GM12878 (cell line): ENCODE measurements around the gene USB1. TPM values are rescaled to one million over a fixed set of nuclear protein-coding genes. Genes with fewer than 3 reads are reported as not detected.
A peak's percentile ranks its signal among the peaks of the same experiment; 100 is the strongest.

ENCODE experiments used
- CBX5 ChIP-seq: sonication (generic); IDR thresholded peaks from 2 replicates; pipeline ENCODE4 v1.6.1; 2016; ENCODE audit warnings: low read depth, moderate library complexity, mild to moderate bottlenecking, inconsistent platforms
- CREM ChIP-seq: IDR thresholded peaks from 2 replicates; pipeline ENCODE4 v1.6.1; 2014; ENCODE audit warnings: antibody characterized with exemption, low read depth
- ESRRA ChIP-seq: IDR thresholded peaks from 2 replicates; pipeline ENCODE4 v1.6.1; 2012; ENCODE audit warnings: mild to moderate bottlenecking, low read length, improper control_type of control experiment
- FOXM1 ChIP-seq: IDR thresholded peaks from 2 replicates; pipeline ENCODE4 v1.6.1; 2012; ENCODE audit warnings: low read depth, mild to moderate bottlenecking, inconsistent platforms, low read length, moderate library complexity
- GABPA ChIP-seq: IDR thresholded peaks from 2 replicates; pipeline ENCODE4 v1.6.1; 2014; ENCODE audit warnings: antibody characterized with exemption, low read depth, mild to moderate bottlenecking, inconsistent platforms
- IRF3 ChIP-seq: fragments of 450-650 bp; IDR thresholded peaks from 2 replicates; pipeline ENCODE4 v1.6.1; 2014; ENCODE audit warnings: mild to moderate bottlenecking
- IRF4 ChIP-seq: IDR thresholded peaks from 2 replicates; pipeline ENCODE4 v1.6.1; 2011; ENCODE audit warnings: low read depth, low read length
- MTA2 ChIP-seq: fragments of 450-650 bp; IDR thresholded peaks from 2 replicates; pipeline ENCODE4 v1.6.1; 2016; ENCODE audit warnings: low read depth, mild to moderate bottlenecking, moderate library complexity
- MXI1 ChIP-seq: fragments of 150-350 bp; IDR thresholded peaks from 2 replicates; pipeline ENCODE4 v1.6.1; 2011; ENCODE audit warnings: low read depth, mild to moderate bottlenecking, inconsistent platforms, low read length, improper control_type of control experiment
- NFYA ChIP-seq: IDR thresholded peaks from 2 replicates; pipeline ENCODE4 v1.6.1; 2011; ENCODE audit warnings: low read depth, mild to moderate bottlenecking, low read length, improper control_type of control experiment, borderline replicate concordance
- RAD21 ChIP-seq: IDR thresholded peaks from 2 replicates; pipeline ENCODE4 v1.6.1; 2011; ENCODE audit warnings: mild to moderate bottlenecking, low read depth, low read length, moderate library complexity; ENCODE audit not compliant: insufficient read depth
- RAD51 ChIP-seq: fragments of 450-650 bp; IDR thresholded peaks from 2 replicates; pipeline ENCODE4 v1.6.1; 2016; ENCODE audit warnings: moderate library complexity, mild to moderate bottlenecking, inconsistent platforms
- RELB ChIP-seq: fragments of 450-650 bp; IDR thresholded peaks from 2 replicates; pipeline ENCODE4 v1.6.1; 2017; ENCODE audit warnings: low read depth, mild to moderate bottlenecking, moderate library complexity
- TARDBP ChIP-seq: IDR thresholded peaks from 2 replicates; pipeline ENCODE4 v1.6.1; 2016; ENCODE audit warnings: borderline replicate concordance
- TBL1XR1 ChIP-seq: IDR thresholded peaks from 2 replicates; pipeline ENCODE4 v1.6.1; 2012; ENCODE audit warnings: low read depth, low read length, improper control_type of control experiment
- TCF3 ChIP-seq: IDR thresholded peaks from 2 replicates; pipeline ENCODE4 v1.6.1; 2012; ENCODE audit warnings: low read depth, mild to moderate bottlenecking, low read length, borderline replicate concordance; ENCODE audit not compliant: insufficient read depth
- ZBED1 ChIP-seq: IDR thresholded peaks from 2 replicates; pipeline ENCODE4 v1.6.1; 2016; ENCODE audit warnings: borderline replicate concordance
- ZNF207 ChIP-seq: fragments of 450-650 bp; IDR thresholded peaks from 2 replicates; pipeline ENCODE4 v1.6.1; 2014; ENCODE audit warnings: antibody characterized with exemption, mild to moderate bottlenecking, borderline replicate concordance
- ZNF622 ChIP-seq: fragments of 450-650 bp; IDR thresholded peaks from 2 replicates; pipeline ENCODE4 v1.6.1; 2017; ENCODE audit warnings: mild to moderate bottlenecking, inconsistent platforms
- polyA plus RNA-seq, 11 experiments: library from polyadenylated mRNA; depleted of rRNA in 4 of 11; unstranded in 6 of 11; stranded (reverse) in 5 of 11; fragments of >200 nt; fragmentation: Nextera tagmentation in 4 of 11; fragmentation: Illumina TruSeq in 1 of 11; extraction: Ambion mirVana in 4 of 11; extraction: Trizol in 1 of 11; gene quantifications; 1 replicate in 1 of 11; 2 replicates in 10 of 11; pipeline versions ENCODE4 v1.2.1 to v1.2.3, GENCODE V29; 2011 to 2016; ENCODE audit warnings: inconsistent platforms in 2 of 11, missing spikeins in 2 of 11, low read depth in 1 of 11
- total RNA-seq, 4 experiments: library from RNA; depleted of rRNA in 3 of 4; stranded (reverse); fragments of >200 nt in 3 of 4; fragmentation: Illumina TruSeq in 1 of 4; extraction: Trizol in 1 of 4; gene quantifications; 2 replicates each; pipeline versions ENCODE4 v1.2.1 to v1.2.3, GENCODE V29; 2013 to 2021
- TF ChIP-seq, protein P1 (sequence below): fragments of 150-350 bp; IDR thresholded peaks from 2 replicates; pipeline ENCODE4 v1.6.1; 2014; ENCODE audit warnings: mild to moderate bottlenecking, low read depth, low read length
- TF ChIP-seq, protein P2 (sequence below): fragments of 450-650 bp; IDR thresholded peaks from 2 replicates; pipeline ENCODE4 v1.6.1; 2017; ENCODE audit warnings: mild to moderate bottlenecking, moderate library complexity

The USB1 gene
- total and polyA plus RNA-seq, 10 of the 15 experiments (the other 5 are each of a cell fraction or from before 2014, with no cell fraction given): 7.9 to 72.2 (median 41.6) TPM

- TF ChIP-seq NFYA (no peak), ZNF622 (no peak), ZNF207 (no peak), ZBED1 (no peak), GABPA (no peak), CREM (no peak), IRF4 (no peak), MTA2 (no peak), IRF3 (no peak), FOXM1 (no peak), RELB (no peak), CBX5 (no peak), MXI1 (no peak; the same call in 1 of the 2 replicates), RAD51 (no peak), RAD21 (peak; percentile 56; the same call in 1 of the 2 replicates), TBL1XR1 (no peak), TARDBP (no peak), ESRRA (no peak), TCF3 (no peak)
- TF ChIP-seq, protein P1, sequence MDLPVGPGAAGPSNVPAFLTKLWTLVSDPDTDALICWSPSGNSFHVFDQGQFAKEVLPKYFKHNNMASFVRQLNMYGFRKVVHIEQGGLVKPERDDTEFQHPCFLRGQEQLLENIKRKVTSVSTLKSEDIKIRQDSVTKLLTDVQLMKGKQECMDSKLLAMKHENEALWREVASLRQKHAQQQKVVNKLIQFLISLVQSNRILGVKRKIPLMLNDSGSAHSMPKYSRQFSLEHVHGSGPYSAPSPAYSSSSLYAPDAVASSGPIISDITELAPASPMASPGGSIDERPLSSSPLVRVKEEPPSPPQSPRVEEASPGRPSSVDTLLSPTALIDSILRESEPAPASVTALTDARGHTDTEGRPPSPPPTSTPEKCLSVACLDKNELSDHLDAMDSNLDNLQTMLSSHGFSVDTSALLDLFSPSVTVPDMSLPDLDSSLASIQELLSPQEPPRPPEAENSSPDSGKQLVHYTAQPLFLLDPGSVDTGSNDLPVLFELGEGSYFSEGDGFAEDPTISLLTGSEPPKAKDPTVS: no peak
- TF ChIP-seq, protein P2, sequence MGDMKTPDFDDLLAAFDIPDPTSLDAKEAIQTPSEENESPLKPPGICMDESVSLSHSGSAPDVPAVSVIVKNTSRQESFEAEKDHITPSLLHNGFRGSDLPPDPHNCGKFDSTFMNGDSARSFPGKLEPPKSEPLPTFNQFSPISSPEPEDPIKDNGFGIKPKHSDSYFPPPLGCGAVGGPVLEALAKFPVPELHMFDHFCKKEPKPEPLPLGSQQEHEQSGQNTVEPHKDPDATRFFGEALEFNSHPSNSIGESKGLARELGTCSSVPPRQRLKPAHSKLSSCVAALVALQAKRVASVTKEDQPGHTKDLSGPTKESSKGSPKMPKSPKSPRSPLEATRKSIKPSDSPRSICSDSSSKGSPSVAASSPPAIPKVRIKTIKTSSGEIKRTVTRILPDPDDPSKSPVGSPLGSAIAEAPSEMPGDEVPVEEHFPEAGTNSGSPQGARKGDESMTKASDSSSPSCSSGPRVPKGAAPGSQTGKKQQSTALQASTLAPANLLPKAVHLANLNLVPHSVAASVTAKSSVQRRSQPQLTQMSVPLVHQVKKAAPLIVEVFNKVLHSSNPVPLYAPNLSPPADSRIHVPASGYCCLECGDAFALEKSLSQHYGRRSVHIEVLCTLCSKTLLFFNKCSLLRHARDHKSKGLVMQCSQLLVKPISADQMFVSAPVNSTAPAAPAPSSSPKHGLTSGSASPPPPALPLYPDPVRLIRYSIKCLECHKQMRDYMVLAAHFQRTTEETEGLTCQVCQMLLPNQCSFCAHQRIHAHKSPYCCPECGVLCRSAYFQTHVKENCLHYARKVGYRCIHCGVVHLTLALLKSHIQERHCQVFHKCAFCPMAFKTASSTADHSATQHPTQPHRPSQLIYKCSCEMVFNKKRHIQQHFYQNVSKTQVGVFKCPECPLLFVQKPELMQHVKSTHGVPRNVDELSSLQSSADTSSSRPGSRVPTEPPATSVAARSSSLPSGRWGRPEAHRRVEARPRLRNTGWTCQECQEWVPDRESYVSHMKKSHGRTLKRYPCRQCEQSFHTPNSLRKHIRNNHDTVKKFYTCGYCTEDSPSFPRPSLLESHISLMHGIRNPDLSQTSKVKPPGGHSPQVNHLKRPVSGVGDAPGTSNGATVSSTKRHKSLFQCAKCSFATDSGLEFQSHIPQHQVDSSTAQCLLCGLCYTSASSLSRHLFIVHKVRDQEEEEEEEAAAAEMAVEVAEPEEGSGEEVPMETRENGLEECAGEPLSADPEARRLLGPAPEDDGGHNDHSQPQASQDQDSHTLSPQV: no peak
Measured at GRCh38 chr16:58000706-58001676, at the start of gene USB1 (continued).
